ENCODE results near the gene F10. TPM values are rescaled to one million over a fixed set of nuclear protein-coding genes. Genes with fewer than 3 reads are reported as not detected.

F10 gene
- total and polyA plus RNA-seq, 2 of the 13 experiments (the other 11 are each of a cell fraction or from before 2014, with no cell fraction given): 58.4 to 237 TPM

DNA sequence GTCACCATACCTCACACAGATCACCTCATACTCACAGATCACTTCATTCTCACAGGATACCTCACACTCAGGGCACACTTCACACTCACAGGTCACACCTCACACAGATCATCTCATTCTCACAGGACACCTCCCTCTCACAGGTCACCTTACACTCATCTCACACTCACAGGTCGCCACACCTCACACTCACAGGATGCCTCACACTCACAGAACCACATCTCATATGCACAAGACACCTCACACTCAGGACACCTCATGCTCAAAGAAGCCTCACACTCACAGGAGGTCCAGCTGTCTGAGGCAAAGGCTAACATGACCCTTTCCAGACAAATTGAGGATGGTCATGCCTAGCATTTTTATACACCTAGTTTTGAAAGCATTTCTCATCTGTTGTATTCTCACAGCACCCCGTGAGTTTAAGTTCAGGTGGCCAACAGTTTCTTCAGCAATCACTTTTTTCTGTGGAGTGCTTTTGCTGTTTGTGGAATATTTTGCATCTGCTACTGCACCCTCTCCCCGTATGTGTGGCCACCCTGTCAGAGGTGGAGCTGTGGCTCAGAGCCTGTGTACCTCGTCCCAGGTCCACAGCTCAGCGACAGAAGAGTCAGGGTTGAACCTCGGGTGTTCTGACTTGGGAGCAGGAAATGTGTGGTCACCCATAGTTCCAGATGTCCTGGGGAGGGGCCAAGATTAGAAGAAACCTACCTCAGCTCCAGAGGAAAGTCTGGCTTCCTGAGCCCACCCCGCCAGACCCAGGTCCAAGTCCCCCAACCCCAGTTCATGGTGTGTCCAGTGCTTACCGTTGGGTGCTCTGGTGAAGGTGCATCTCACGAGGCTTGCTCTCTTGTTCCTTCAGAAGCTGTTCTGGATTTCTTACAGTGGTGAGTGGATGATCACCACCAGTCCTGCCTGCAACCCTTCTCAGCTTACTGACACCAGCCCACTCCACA lies 9.4 kb upstream of the F10 start (continued):
- TF ChIP-seq, protein P1, sequence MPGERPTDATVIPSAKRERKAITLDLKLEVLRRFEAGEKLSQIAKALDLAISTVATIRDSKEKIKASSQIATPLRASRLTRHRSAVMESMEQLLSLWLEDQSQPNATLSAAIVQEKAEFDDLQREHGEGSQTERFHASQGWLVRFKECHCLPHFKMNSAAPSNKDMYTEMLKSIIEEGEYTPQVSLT (CRISPR knock-in tag; IDR thresholded peaks at IDR 0.05; ENCODE audit: borderline replicate concordance, low read depth): no peak

DNA sequence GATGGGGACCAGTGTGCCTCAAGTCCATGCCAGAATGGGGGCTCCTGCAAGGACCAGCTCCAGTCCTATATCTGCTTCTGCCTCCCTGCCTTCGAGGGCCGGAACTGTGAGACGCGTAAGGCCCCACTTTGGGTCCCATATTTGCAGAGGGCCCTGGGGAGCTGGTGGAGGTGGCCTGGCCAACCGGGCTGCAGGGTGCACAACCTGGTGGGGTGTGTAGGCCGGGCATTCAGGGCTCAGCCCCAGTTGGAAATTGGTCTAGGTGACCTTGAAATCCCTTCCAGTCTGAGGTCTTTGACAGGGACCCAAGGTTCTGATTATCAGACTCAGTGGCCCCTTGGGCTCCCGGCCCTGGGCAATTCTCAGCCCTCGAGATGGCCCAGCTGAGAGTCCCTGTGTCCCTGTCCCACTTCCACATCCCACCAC lies 8.7 kb upstream of the F10 start:
- H2AFZ ChIP-seq (ENCODE audit: low read length): no peak overlapping the region
- ATAC-seq: no peak
- no peak for FAIRE-seq

More for the DNA sequence above, 8.7 kb upstream of the F10 start:
- no peaks in the 10 kb centered on the region for H3K27me3 ChIP-seq (ENCODE audit: control insufficient read depth in 1 of 2, insufficient read depth in 2 of 2, low read length in 2 of 2)
- no peak for TF ChIP-seq HNF4G (IDR thresholded peaks at IDR 0.05; ENCODE audit: borderline replicate concordance, low read depth, low read length)
- TF ChIP-seq HNF4G (CRISPR knock-in tag; IDR thresholded peaks at IDR 0.05; ENCODE audit: borderline replicate concordance, low read depth): no peak
- TF ChIP-seq ZNF7 (CRISPR knock-in tag; IDR thresholded peaks at IDR 0.05): no peak
- TF ChIP-seq SRF (IDR thresholded peaks at IDR 0.05; ENCODE audit: low read depth, low read length): no peak
- TF ChIP-seq SUZ12 (IDR thresholded peaks at IDR 0.05; ENCODE audit: low read depth, low read length): no peak
- TF ChIP-seq ZNF619 (CRISPR knock-in tag; IDR thresholded peaks at IDR 0.05): no peak
- TF ChIP-seq AGO2 (optimal IDR thresholded peaks at IDR 0.05; ENCODE audit: low read depth, low read length): peak; percentile 60
- no peaks in the 10 kb centered on the region for H4K20me1 ChIP-seq (ENCODE audit: insufficient read depth, low read length)
- DNase-seq (ENCODE audit: low spot score): no peak
- intact Hi-C loops (cut with micrococcal nuclease; ENCODE audit: unreplicated experiment) (no loop called here), in situ Hi-C loops (cut with HindIII; ENCODE audit: extremely low pct_ligation_motif_present, low pct_unique_long_range_greater_than_20kb) (no loop called here)
- no peak overlapping the region for H3K9ac ChIP-seq (ENCODE audit: insufficient read depth, low read depth, low read length)
- no peak overlapping the region for H3K27ac ChIP-seq (ENCODE audit: extremely low read length, insufficient read depth, low read length)
- 100% methylated on average over 7 of the region's 8 CpGs for WGBS (ENCODE audit: low lambda C conversion rate)
- H3K9me3 ChIP-seq (ENCODE audit: low read length): no peaks in the 10 kb centered on the region
- H3K79me2 ChIP-seq (ENCODE audit: insufficient read depth, low read length): no peaks in the 10 kb centered on the region
- peaks cover 16% of the 10 kb centered on the region for H3K4me1 ChIP-seq (ENCODE audit: insufficient read depth, low read length)
- no peak overlapping the region for H3K4me2 ChIP-seq (ENCODE audit: low read depth, low read length)
- ChIA-PET POLR2A (interaction anchor here (1.3 to 2.5 kb wide), 4 partner anchors 9 to 37 kb away, joined by 3 to 18 read pairs (median 10); partner anchors contain the start of genes F10 and F7), CTCF (ENCODE audit: low intra/inter-chr PET ratio, low total read pairs) (no interaction called here)
- BruUV-seq (replicated peaks): no TSS peak
- H3K36me3 ChIP-seq (replicated peaks in 1 of 2; ENCODE audit: control insufficient read depth in 1 of 2, insufficient read depth in 2 of 2, low read length in 2 of 2): peaks cover 0 to 1% of the 10 kb centered on the region in 2 experiments; a peak in 1 of 5 replicates
- H3K4me3 ChIP-seq (replicated peaks in 1 of 3; ENCODE audit: insufficient read depth in 1 of 3, low read depth in 2 of 3, low read length in 3 of 3): no peak overlapping the region
